Neural progenitor cell (in vitro differentiated cells): ENCODE measurements around the gene RASGRP4. TPM values are rescaled to one million over a fixed set of nuclear protein-coding genes. Genes with fewer than 3 reads are reported as not detected.

Source experiments
- DNase-seq: peaks from one replicate; pipeline ENCODE4 v3.0.0-alpha.2; 2016; ENCODE audit warnings: low spot score
- H2AFZ ChIP-seq: fragments of 200-600 bp; sonication (generic); replicated peaks from 2 replicates; pipeline ENCODE4 v1.6.1; 2016; ENCODE audit warnings: antibody characterized with exemption
- H3F3A ChIP-seq: fragments of 200-600 bp; sonication (generic); 2 replicates; pipeline ENCODE4 v1.6.1; 2016; ENCODE audit warnings: antibody characterized with exemption, low read depth
- H3K27ac ChIP-seq: fragments of 200-600 bp; sonication (generic); 2 replicates; pipeline ENCODE4 v1.5.1; 2016; ENCODE audit warnings: mild to moderate bottlenecking
- H3K27me3 ChIP-seq: fragments of 200-600 bp; sonication (generic); 2 replicates; pipeline ENCODE4 v1.6.1; 2016; ENCODE audit warnings: mild to moderate bottlenecking, moderate library complexity
- H3K36me3 ChIP-seq: fragments of 200-600 bp; sonication (generic); 2 replicates; pipeline ENCODE4 v1.5.1; 2016
- H3K4me1 ChIP-seq: fragments of 200-600 bp; sonication (generic); 2 replicates; pipeline ENCODE4 v1.6.1; 2016; ENCODE audit warnings: mixed run types
- H3K4me2 ChIP-seq: fragments of 200-600 bp; sonication (generic); 2 replicates; pipeline ENCODE4 v1.6.1; 2016
- H3K4me3 ChIP-seq: fragments of 200-600 bp; sonication (generic); 2 replicates; pipeline ENCODE4 v1.5.1; 2016
- H3K79me2 ChIP-seq: fragments of 200-600 bp; sonication (generic); 2 replicates; pipeline ENCODE4 v1.6.1; 2016; ENCODE audit warnings: low read depth
- H3K9ac ChIP-seq: fragments of 200-600 bp; sonication (generic); 2 replicates; pipeline ENCODE4 v1.6.1; 2016
- H3K9me3 ChIP-seq: fragments of 200-600 bp; sonication (generic); 2 replicates; pipeline ENCODE4 v1.5.1; 2016; ENCODE audit warnings: low read depth
- H4K20me1 ChIP-seq: fragments of 200-600 bp; sonication (generic); 2 replicates; pipeline ENCODE4 v1.6.1; 2016; ENCODE audit warnings: low read depth
- H3K27ac Mint-ChIP-seq: 3 replicates; pipeline ENCODE4 v1.8.0; 2021; ENCODE audit warnings: mixed read lengths
- H3K27me3 Mint-ChIP-seq: 2 replicates; pipeline ENCODE4 v1.8.0; 2022; ENCODE audit warnings: low read depth, mild to moderate bottlenecking, inconsistent platforms, moderate library complexity, mixed read lengths; ENCODE audit not compliant: insufficient read depth
- H3K36me3 Mint-ChIP-seq: 3 replicates; pipeline ENCODE4 v1.8.0; 2021; ENCODE audit warnings: mixed read lengths
- H3K4me1 Mint-ChIP-seq: 3 replicates; pipeline ENCODE4 v1.8.0; 2021; ENCODE audit warnings: mixed read lengths
- H3K4me3 Mint-ChIP-seq: 3 replicates; pipeline ENCODE4 v1.8.0; 2021; ENCODE audit warnings: mild to moderate bottlenecking, moderate library complexity, mixed read lengths
- H3K9me3 Mint-ChIP-seq: 3 replicates; pipeline ENCODE4 v1.8.0; 2020; ENCODE audit warnings: mixed read lengths
- CTCF ChIP-seq: fragments of 200-600 bp; sonication (generic); IDR thresholded peaks from 2 replicates; pipeline ENCODE4 v1.5.1; 2017; ENCODE audit warnings: antibody characterized with exemption, mild to moderate bottlenecking
- EZH2 ChIP-seq: fragments of 200-600 bp; sonication (generic); IDR thresholded peaks from 2 replicates; pipeline ENCODE4 v1.6.1; 2017; ENCODE audit warnings: antibody characterized with exemption, mild to moderate bottlenecking, moderate library complexity
- EZH2phosphoT487 ChIP-seq: fragments of 200-600 bp; sonication (generic); IDR thresholded peaks from 2 replicates; pipeline ENCODE4 v1.6.1; 2017; ENCODE audit warnings: antibody characterized with exemption
- total RNA-seq: library from RNA; depleted of rRNA; stranded (reverse); fragments of >200 nt; gene quantifications from 2 replicates; pipeline ENCODE4 v1.2.3, GENCODE V29; 2015; ENCODE audit warnings: low replicate concordance

Gene RASGRP4
- total RNA-seq, 1 donor from 2014 or later, result not detected

- Histone ChIP-seq H3K79me2 (no peaks in the 10 kb centered on the region), H3F3A (peaks cover 30% of the 10 kb centered on the region), H3K27ac (no peak overlapping the region), H3K9me3 (no peaks in the 10 kb centered on the region), H3K36me3 (no peaks in the 10 kb centered on the region), H4K20me1 (peaks cover 26% of the 10 kb centered on the region), H3K4me1 (peaks cover 4% of the 10 kb centered on the region), H3K9ac (no peak overlapping the region), H2AFZ (no peak overlapping the region), H3K27me3 (peaks cover 39% of the 10 kb centered on the region), H3K4me2 (peak overlapping the region; percentile 86), H3K4me3 (peak overlapping the region; percentile 75)
- H3K9me3 Mint-ChIP-seq, result peaks cover 4% of the 10 kb centered on the region
- no peak overlapping the region for H3K27ac Mint-ChIP-seq
- DNase-seq, result no peak
- peaks cover 6% of the 10 kb centered on the region for H3K27me3 Mint-ChIP-seq
- peaks cover 23% of the 10 kb centered on the region for H3K4me1 Mint-ChIP-seq
- no peak for TF ChIP-seq CTCF
- TF ChIP-seq EZH2phosphoT487, result no peak
- no peak for TF ChIP-seq EZH2
- peaks cover 24% of the 10 kb centered on the region for H3K36me3 Mint-ChIP-seq
- H3K4me3 Mint-ChIP-seq, result peak overlapping the region; percentile 93
Measured at GRCh38 chr19:38389957-38390924, 35.8 kb downstream of the RASGRP4 start.

- Mint-ChIP-seq H3K36me3 (peaks cover 19% of the 10 kb centered on the region), H3K27me3 (peaks cover 9% of the 10 kb centered on the region), H3K27ac (peak overlapping the region; percentile 86), H3K4me3 (peak overlapping the region; percentile 93), H3K4me1 (peaks cover 23% of the 10 kb centered on the region), H3K9me3 (no peaks in the 10 kb centered on the region)
- Histone ChIP-seq H3K36me3 (no peaks in the 10 kb centered on the region), H3K4me1 (peaks cover 4% of the 10 kb centered on the region), H2AFZ (peak overlapping the region; percentile 77), H3K4me2 (peak overlapping the region; percentile 86), H3K4me3 (peak overlapping the region; percentile 75), H4K20me1 (peaks cover 35% of the 10 kb centered on the region), H3F3A (peaks cover 30% of the 10 kb centered on the region), H3K79me2 (no peaks in the 10 kb centered on the region), H3K9ac (no peak overlapping the region), H3K9me3 (no peaks in the 10 kb centered on the region), H3K27me3 (peaks cover 38% of the 10 kb centered on the region), H3K27ac (no peak overlapping the region)
- TF ChIP-seq EZH2phosphoT487 (no peak), EZH2 (no peak), CTCF (no peak)
- DNase-seq, result peak; percentile 72
Measured at GRCh38 chr19:38389101-38389925, 36.7 kb downstream of the RASGRP4 start.

GRCh38 chr19:38388349-38389100 lies 37.5 kb downstream of the RASGRP4 start, which contains the start of gene SPRED3:
Gene SPRED3, plus strand, starts transcription at chr19:38388697. Its CDS starts 1,606 bp downstream, at chr19:38390303.
- Mint-ChIP-seq H3K27me3 (peaks cover 7% of the 10 kb centered on the region), H3K36me3 (peaks cover 12% of the 10 kb centered on the region), H3K4me3 (peak within 1 kb of the TSS; percentile 93), H3K27ac (peak within 1 kb of the TSS; percentile 86), H3K9me3 (no peaks in the 10 kb centered on the region), H3K4me1 (peaks cover 23% of the 10 kb centered on the region)
- Histone ChIP-seq H2AFZ (peak within 1 kb of the TSS; percentile 77), H3K36me3 (no peaks in the 10 kb centered on the region), H3K27ac (no peak within 1 kb of the TSS), H3K27me3 (peaks cover 38% of the 10 kb centered on the region), H4K20me1 (peaks cover 38% of the 10 kb centered on the region), H3K4me1 (peaks cover 4% of the 10 kb centered on the region), H3K9ac (no peak within 1 kb of the TSS), H3K4me3 (peak within 1 kb of the TSS; percentile 75), H3F3A (peaks cover 26% of the 10 kb centered on the region), H3K4me2 (peak within 1 kb of the TSS; percentile 86), H3K79me2 (no peaks in the 10 kb centered on the region), H3K9me3 (no peaks in the 10 kb centered on the region)
- TF ChIP-seq CTCF, result no peak
- no peak for TF ChIP-seq EZH2phosphoT487
- TF ChIP-seq EZH2, result no peak
- peak; percentile 91 for DNase-seq
